GM18508 (cell line): Measurements from ENCODE around the gene NHLH2.

ENCODE experiments used
- ATAC-seq: cut with Tn5 transposase; IDR thresholded peaks from one replicate; pipeline ENCODE4 v1.9.1; 2021; ENCODE audit warnings: moderate number of reproducible peaks; ENCODE audit not compliant: insufficient read depth, unreplicated experiment

The NHLH2 gene

DNA sequence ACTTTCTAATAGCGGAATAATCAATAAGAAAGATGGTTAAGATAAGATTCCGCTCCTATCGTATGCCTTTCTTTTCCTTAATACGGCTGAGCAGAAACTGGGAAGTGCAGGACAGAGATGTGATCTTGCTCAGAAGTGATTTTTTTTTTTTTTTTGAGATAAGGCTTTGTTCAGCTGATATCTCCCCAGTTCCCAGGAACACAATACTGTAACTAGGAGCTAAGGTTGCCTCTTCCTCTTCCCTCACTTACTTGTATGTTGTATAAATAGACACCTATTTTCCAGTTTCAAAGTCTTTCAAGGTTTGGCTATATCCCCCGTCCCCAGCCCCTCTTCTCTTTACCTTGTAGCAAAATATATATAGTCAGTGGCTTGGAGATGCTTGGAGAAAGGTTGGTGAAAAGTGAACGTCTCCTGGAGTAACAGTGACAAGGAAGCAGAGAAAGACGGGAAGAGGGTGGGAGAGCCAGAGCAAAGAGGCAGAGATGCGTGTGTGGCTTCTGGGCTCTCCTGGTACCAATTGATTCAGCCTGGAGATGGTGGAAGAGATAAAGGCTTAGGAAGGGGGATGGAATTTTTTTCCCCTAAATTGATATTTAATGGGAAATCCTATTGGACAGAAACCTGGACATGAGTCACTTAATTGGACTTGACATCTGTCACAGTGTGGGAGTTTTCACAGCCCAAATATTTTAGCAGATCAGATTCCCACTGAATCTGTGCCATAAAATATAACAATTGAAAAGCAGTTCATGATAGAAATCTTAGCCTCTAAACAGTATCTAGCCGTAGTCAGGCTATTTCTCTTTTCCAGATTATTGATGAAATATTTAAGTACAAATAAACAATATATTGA is at the start of gene NHLH2:
NHLH2 (minus strand) TSS at position 522 of the 856 bp plus-strand sequence. CDS start 2,754 bp downstream, outside the sequence.
- ATAC-seq = no peak

DNA sequence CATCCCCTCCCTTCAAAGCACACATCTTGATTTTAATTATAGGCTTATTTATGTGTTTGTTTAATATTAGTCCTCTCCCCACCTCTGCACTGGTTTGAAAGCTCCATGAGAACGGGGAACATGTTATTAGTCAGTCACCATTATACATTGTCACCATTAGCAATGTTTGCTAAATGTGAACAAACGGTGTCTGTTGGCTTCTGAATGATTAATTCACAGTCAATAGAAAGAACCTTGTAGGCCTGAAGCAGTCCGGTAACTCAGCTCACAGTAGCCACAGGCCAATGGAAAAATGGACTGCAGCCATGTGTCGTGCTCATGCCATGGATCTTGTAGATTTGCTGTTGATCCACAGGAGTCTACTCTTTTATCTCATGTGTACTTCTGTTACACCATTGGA is 49.7 kb upstream of the NHLH2 start:
- ATAC-seq = no peak

DNA sequence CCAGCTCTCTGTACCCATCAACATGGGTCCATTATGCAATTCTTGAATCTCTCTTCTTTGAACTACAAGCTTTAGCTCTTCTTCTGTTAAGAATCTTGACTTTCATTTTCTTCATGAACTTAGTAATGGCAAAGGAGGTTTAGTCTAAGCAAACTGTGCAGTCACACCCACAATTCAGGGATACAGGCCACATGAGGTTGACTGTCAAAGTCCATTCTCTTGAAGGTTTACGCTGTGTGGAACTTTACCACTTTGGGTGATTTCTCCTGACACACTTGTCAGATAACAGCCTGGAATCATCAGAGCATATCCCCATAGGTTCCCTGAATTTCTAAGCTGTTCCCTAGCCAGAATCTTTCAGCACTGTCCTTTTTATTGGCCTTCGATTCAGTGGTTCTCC is 48.0 kb upstream of the NHLH2 start:
- ATAC-seq = no peak

DNA sequence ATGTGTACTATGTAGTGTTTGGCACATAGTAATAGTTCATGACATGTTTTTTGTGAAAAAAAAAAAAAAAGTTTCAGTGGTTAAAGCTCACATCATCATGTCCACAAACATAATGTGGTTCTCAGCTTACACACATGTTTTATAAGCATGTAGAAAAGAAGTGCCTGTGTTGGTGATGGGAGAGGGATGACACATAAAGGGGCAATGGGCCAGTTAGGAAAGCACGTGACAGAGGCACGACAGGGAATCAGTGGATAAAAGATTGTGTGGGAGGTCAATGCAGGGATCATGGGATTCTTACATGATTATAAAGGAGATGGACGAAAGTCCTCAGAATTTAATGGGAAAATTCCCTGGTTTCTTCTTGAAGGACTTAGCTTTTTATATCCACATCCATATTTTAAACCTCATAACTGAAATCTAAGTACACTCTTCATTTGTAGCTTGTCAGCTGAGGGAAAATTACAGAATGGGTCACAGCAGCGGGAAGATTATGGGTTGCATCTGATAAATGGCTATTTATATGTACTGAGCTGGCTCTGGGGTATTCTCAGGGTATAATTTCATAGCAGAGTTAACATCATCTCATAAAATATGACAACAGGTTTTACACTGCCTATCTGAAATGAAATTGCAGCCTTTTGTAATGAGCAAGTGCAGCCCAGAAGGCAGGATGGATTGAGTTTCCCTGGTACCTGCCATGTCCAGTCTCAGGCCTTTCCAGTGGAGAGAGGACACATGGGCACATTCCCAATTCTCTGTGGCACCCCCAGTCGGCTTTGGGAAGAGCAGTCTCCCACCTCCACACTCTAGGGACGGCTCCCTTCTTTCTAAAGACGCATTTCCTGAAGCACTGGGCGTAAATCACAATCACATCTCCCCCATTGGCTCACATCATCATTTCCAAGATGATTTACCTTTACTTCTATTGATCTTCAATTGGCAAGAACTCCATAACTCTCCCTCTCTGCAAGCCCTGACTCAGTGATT is 42.3 kb upstream of the NHLH2 start:
- no peak for ATAC-seq

DNA sequence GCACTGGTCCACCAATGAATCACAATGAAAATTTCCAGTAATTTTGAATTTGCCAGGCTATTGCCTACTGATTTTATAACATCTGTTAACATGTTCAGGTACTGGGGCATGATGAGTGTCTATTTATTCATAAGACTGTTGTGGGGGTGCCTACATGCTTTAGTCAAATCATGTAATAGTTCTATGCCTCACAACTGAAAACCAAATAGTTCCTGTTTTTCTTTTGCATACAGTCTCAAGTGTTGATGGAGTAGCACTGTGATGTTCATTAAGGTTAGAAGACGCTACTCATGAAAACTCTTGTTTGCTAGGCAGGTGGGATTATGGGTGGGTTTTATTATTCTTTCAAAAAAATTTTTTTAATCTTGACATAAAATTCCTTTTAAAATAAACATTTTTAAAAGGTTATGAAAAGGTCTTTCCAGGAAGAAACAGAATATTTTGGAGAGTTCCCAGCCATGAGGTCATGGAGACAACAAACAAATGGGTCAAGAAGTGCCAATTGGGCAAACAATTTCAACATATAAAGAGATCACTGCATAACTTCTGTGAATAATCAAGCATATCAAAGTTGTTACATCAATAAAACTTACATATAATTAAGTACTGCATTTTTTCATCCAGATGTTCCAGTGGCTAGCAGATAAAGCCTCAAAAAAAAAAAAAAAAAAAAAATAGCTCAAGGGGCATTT is 40.2 kb upstream of the NHLH2 start:
- ATAC-seq = no peak

DNA sequence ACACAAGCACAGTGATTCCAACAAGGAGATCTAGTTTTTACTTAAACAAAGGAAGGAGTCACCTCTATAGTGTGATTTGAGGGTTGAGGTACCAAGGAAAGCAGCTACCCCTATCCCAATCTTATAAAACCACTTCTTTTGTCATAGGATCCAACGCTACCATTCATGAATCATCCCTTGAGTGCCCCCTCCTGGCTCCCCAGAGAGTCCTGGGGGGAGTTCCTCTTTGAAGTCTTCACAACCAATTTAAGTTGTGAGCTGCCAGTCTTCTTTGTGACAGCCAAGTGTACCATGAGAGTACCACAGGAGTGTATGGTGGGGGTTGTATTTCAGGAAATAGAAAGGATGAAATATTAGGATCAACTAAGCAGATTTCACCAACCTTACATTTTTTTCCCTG is 39.1 kb upstream of the NHLH2 start:
- no peak for ATAC-seq

DNA sequence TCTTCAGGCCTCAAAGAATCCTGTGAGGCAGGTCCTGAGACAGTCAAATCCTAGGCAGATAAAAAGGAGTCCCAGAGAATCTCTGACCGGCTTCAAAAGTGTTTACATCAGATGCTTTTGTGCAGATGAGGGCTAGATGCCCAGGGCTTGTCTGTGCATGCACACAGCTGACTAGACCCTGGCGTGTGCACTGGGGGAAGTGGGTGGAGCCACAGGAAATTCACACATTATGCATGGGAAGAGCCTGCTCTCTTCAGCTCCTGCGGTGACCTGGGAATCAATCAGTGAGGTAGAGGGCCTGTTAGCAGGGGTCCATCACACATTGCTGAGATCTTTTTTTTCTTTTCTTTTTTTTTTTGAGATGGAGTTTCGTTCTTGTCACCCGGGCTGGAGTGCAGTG is 36.6 kb upstream of the NHLH2 start:
- no peak for ATAC-seq

DNA sequence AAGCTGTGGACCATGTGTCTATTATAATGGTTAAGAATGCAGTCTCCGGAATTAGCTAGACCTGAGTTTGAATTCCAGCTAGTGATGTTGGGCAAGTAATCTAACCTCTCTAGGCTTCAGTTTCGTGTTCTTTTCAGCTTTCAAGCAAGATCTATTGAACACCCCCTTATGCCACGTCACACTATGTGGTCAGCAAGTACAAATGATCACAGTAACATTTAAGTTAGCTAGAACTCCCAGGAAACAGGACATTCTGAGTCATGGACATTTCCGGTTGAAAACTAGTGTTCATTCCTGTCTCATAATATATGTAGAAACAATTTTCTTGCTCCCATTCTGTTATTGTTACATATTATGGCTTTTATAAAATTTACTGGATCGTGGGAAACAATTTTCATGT is 34.0 kb upstream of the NHLH2 start:
- ATAC-seq = no peak

DNA sequence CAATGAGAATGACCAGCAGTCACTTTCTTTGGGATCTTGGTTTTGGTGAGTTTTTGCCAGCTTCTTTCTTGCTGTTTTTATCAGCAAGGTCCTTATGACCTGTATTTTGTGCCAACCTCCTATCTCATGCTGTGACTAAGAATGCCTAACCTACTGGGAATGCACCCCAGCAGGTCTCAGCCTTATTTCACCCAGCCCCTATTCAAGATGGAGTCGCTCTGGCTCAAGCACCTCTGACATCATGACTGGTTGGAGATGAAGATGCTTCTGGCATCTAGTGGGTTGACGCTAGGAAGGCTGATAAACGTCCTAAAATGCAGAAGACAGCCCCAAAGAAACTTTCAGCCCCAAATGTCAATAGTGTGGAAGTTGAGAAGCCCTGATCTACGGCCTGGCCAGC is 33.6 kb upstream of the NHLH2 start:
- no peak for ATAC-seq

DNA sequence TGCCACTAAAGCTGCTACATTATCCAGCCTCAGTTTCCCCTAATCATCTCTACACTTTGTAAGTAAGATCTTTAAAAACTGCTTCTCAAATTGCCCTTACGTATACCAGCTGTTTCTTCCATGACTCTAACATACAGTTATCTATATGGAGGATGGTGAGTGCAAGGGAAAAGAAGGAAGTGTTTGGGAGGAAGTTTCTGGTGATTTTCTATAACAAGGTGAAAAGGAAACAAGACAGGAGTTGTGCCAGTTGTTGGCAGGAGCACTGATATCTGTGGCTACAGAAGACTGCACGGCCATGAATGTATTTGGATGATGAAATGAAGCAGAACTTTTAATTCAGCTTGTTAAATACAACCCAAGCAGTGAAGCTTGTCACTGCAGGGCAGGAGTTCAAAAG is 32.3 kb upstream of the NHLH2 start:
- ATAC-seq = no peak

DNA sequence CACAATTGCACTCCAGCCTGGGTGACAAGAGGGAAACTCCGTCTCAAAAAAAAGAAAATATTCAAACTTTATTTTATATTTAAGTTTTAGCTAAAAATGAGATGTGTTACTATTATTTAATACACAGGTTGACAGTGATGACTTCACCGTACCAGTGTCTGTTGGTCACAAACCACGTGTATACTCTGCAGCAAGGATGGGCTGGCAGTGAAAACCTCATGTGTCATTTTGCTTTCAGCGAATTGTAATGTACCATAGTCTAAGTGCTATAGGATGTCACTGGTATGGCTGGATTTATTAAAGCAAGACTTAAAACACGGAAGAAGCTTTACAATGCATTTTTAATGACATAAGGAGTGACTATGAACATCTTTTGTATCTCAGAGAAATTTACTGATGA is 28.1 kb upstream of the NHLH2 start:
- ATAC-seq = no peak

DNA sequence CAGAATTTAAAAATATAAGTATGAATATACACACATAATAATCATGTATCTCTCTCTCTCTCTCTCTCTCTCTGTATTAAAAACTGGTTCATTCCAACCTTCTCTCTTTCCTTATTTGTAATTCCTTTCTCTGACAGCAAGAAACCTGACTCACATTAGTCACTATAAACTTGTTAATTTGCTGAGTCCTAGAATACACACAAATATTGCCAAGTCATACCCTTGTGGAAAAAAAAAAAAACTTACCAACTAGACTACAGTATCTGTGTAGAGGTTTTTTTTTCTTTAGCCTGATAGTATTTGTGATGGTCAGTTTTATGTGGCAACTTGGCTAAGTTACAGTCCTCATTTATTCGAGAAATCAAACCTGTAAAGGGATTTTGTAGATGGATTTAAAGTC is 26.3 kb upstream of the NHLH2 start:
- ATAC-seq = no peak

DNA sequence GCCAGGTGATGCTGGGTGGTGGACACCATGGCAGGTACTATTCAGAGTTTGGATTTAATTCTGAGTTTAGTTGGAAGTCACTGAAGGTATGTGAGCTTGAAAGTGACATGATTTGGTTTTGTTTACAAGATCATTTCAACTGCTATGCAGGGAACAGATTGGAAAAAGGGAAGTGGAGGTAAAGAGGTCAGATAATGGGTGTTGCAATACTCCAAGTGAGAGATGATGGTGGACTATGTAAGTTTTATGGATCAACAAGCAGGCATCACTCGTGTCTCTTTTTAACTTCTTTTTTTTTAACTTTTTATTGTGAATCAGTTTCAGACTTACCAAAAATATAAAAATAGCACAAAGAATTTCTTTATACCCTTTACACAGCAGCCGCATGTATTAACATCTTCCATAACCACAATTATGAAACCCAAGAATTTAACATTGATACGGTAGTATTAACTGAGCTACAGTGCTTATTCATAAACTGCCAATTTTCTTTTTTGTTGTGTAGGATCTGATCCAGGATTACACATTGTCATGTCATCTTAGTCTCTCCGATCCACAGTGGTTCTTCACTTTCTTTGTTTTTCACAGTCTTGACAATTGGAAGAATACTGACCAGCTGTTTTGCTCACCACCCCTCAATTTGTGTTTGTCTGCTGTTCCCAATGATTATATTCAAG is 24.9 kb upstream of the NHLH2 start:
- no peak for ATAC-seq

DNA sequence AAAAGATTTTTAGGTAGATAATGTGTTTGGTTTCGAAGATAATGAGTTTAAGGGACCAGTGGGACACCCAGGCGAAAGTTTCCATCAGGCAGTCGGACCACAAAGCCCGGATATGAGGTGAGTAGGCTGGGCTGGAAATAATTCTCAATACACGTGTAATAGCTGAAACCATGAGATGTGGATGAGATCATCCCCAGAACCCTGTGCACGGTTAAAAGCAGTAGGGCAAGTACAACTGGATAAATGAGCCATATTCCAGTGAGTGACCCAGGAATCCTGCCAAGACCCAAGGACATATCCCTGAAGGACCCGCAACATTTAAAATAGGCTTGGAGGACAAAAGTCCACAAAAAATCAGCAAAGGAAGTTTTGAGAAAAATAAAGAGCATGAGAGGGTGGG is 21.5 kb upstream of the NHLH2 start:
- no peak for ATAC-seq

DNA sequence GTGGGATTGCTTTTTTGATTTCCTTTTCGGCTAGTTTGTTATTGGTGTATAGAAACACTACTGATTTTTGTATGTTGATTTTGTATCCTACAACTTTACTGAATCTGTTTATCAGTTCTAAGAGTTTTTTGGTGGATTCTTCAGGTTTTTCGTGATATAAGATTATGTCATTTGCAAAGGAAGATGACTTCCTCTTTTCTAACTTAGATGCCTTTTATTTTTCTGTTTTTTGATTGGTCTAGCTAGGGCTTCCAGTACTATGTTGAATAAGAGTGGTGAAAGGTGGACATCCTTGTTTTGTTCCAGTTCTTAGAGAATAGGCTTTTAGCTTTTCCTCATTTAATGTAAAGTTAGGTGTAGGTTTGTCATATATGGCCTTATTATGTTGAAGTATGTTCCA is 13.1 kb upstream of the NHLH2 start:
- no peak for ATAC-seq

DNA sequence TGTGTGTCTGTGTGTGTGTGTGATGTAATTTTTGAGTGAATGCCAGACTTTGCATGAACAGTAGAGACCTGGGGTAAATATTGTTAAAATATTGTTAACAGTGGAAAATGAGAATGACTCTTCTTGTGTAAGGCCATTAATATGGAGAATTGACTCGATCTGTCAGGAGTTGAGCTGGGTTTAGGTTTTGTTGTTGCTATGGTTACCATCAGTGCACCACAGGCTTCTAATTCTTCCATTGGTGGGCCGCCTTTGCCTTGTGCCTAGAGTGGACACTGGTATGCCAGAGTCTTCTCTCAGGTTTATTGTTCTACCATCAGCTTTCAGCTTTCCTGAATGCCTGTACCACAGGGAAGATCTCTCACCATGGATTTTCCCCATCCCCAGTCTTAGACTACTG is 10.0 kb upstream of the NHLH2 start:
- no peak for ATAC-seq

DNA sequence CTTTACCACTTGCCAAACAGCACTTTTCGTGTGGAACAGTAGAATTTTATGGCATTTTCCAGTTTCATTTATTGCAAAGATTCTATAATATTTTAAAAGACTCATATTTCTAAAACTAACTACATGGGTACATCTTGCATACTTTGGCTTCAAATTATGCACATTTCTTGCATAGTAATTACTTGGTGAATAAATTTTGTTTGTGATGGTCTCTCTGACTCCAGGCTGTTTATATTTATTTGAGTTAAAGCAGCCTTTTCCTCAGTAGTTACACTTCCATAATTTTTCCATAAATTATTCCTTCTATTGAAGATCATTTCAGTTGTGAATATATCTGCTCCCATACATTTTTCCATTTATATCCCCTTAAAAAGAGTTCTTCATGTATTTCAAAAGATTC is 6.9 kb upstream of the NHLH2 start:
- no peak for ATAC-seq

DNA sequence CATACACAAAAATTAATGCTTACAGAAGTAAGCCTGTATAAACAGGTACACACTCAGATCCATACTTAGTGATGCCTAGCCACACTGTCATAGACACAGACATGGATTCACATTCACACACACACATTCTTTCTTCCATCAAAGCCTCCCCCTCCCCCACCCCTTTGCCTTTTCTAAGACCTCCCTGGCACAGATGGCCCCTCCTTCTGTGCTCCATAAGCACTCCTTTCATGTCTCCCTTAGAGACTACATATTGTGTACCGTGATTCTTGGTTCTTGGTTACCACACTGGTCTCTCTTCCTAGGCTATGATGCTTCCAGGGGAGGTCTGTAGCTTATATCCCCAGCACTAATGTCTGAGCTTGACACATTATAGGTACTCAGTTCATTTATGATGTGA is 2.0 kb upstream of the NHLH2 start:
- no peak for ATAC-seq

DNA sequence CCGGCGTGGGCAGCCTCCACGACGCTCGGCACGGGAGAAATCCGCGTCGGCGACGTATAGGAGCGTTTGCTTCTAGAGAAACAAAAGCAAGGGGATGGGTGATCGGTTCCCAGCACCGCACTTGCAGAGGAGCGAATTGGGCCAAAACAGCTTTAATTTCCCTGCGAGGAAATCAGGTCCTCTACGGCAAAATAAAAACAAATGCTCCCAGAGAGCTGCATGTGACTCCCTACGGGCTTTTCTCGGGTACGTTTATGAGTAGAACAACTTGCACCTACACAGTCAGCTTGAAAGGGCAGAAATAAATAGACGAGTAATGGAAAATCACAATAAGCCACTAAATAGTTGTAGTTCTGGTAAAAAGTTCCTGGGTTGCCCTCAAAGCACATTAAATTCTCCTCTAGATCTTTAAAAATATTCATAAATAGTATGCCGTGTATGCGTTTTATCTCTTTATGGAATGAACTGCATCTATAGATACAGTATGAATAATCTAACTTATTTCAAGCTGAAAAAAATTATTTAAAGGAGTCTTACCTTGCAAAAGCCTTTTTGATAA is 1.2 kb downstream of the NHLH2 start:
- ATAC-seq = no peak
